H1 (cell line): ENCODE data around the gene PRR29. TPM values are rescaled to one million over a fixed set of nuclear protein-coding genes. Genes with fewer than 3 reads are reported as not detected.

ENCODE experiments used
- CTCF ChIA-PET: fragments of 300-600 bp; sonication (Branson Sonifier 250); formaldehyde crosslinking; loops from one replicate; lab custom pipeline; 2021; ENCODE audit not compliant: partially characterized antibody; lab: Charles Lee
- POLR2A ChIA-PET: fragments of 300-600 bp; sonication (Branson Sonifier 250); formaldehyde crosslinking; loops from one replicate; lab custom pipeline; 2021; ENCODE audit warnings: inconsistent platforms; ENCODE audit not compliant: partially characterized antibody; lab: Charles Lee
- DNase-seq, 2 experiments: peaks; one replicate each; pipeline versions ENCODE4 v3.0.0 to v3.0.0-alpha.2; 2010 to 2022; ENCODE audit warnings: low spot score in 2 of 2, low read depth in 1 of 2, mixed read lengths in 1 of 2
- FAIRE-seq: peaks from 2 replicates; lab custom pipeline; 2011; peaks lifted over from hg19 to GRCh38; lab: Jason Lieb, UNC
- H2AFZ ChIP-seq: 2 replicates; pipeline ENCODE4 v1.8.1; 2012; ENCODE audit warnings: low read length, inconsistent platforms
- H2AK5ac ChIP-seq: 2 replicates; pipeline ENCODE4 v1.6.1; 2013; ENCODE audit warnings: low read depth, low read length
- H2BK120ac ChIP-seq: replicated peaks from 2 replicates; pipeline ENCODE3; 2013; ENCODE audit warnings: low read depth, low read length, inconsistent platforms
- H2BK12ac ChIP-seq: 2 replicates; pipeline ENCODE4 v1.6.1; 2013; ENCODE audit warnings: low read depth, low read length
- H2BK15ac ChIP-seq: 2 replicates; pipeline ENCODE4 v1.6.1; 2013; ENCODE audit warnings: low read length
- H2BK20ac ChIP-seq: 2 replicates; pipeline ENCODE4 v1.6.1; 2013; ENCODE audit warnings: low read length
- H2BK5ac ChIP-seq: 2 replicates; pipeline ENCODE4 v1.6.1; 2013; ENCODE audit warnings: low read depth, low read length
- H3K14ac ChIP-seq: 2 replicates; pipeline ENCODE4 v1.6.1; 2013; ENCODE audit warnings: inconsistent platforms; ENCODE audit not compliant: insufficient read length
- H3K18ac ChIP-seq: 2 replicates; pipeline ENCODE4 v1.6.1; 2013; ENCODE audit warnings: low read length; ENCODE audit errors: extremely low read depth
- H3K23ac ChIP-seq: 2 replicates; pipeline ENCODE4 v1.6.1; 2013; ENCODE audit warnings: inconsistent platforms; ENCODE audit not compliant: insufficient read length
- H3K23me2 ChIP-seq: 2 replicates; pipeline ENCODE4 v1.6.1; 2013; ENCODE audit warnings: low read depth, low read length
- H3K27ac ChIP-seq: 2 replicates; pipeline ENCODE4 v1.6.1; 2011; ENCODE audit warnings: low read depth, low read length, inconsistent platforms
- H3K27me3 ChIP-seq, 4 experiments: replicated peaks in 1 of 4; 1 replicate in 1 of 4; 2 replicates in 3 of 4; pipeline versions ENCODE4 v1.6.1 to v1.8.1; 2011 to 2013; ENCODE audit warnings: low read length in 3 of 4, mild to moderate bottlenecking in 3 of 4, inconsistent platforms in 2 of 4, mixed read lengths in 2 of 4, moderate library complexity in 1 of 4; ENCODE audit not compliant: control insufficient read depth in 3 of 4, insufficient read depth in 3 of 4; ENCODE audit errors: extremely low read depth in 1 of 4
- H3K36me3 ChIP-seq, 4 experiments: 2 replicates each; pipeline versions ENCODE4 v1.6.1 to v1.8.1; 2011 to 2013; ENCODE audit warnings: mild to moderate bottlenecking in 4 of 4, low read length in 3 of 4, moderate library complexity in 2 of 4, control low read depth in 1 of 4, inconsistent platforms in 1 of 4; ENCODE audit not compliant: insufficient read depth in 4 of 4, control insufficient read depth in 2 of 4
- H3K4ac ChIP-seq: replicated peaks from 2 replicates; pipeline ENCODE3; 2013; ENCODE audit warnings: low read length, low read depth, mixed read lengths, inconsistent platforms; ENCODE audit not compliant: insufficient read length
- H3K4me1 ChIP-seq, 4 experiments: replicated peaks in 1 of 4; 1 replicate in 1 of 4; 2 replicates in 3 of 4; pipeline versions ENCODE4 v1.6.1 to v1.8.1; 2011 to 2013; ENCODE audit warnings: low read length in 3 of 4, inconsistent platforms in 2 of 4, mixed read lengths in 1 of 4; ENCODE audit not compliant: insufficient read depth in 4 of 4, control insufficient read depth in 3 of 4
- H3K4me2 ChIP-seq, 2 experiments: 2 replicates each; pipeline versions ENCODE4 v1.6.1 to v1.8.1; 2011 to 2013; ENCODE audit warnings: low read depth in 2 of 2, low read length in 2 of 2, control low read depth in 1 of 2, inconsistent platforms in 1 of 2, mild to moderate bottlenecking in 1 of 2; ENCODE audit not compliant: insufficient read depth in 1 of 2
- H3K4me3 ChIP-seq, 4 experiments: fragments of 200-600, 300-600 bp in 1 of 4; sonication (generic), shearing (Covaris generic), sonication (Bioruptor Twin) in 1 of 4; 2 replicates each; pipeline versions ENCODE4 v1.5.1 to v1.8.1; 2011 to 2016; ENCODE audit warnings: low read length in 4 of 4, low read depth in 3 of 4, control low read depth in 2 of 4, inconsistent platforms in 2 of 4, mild to moderate bottlenecking in 2 of 4, mixed read lengths in 1 of 4, moderate library complexity in 1 of 4; ENCODE audit not compliant: insufficient read depth in 2 of 4; ENCODE audit errors: extremely low read depth in 1 of 4
- H3K56ac ChIP-seq: replicated peaks from 2 replicates; pipeline ENCODE3; 2013; ENCODE audit warnings: low read depth, mild to moderate bottlenecking, mixed read lengths, low read length, inconsistent platforms; ENCODE audit not compliant: insufficient read length
- H3K79me1 ChIP-seq: 2 replicates; pipeline ENCODE4 v1.6.1; 2013; ENCODE audit warnings: low read depth, low read length, control low read depth
- H3K79me2 ChIP-seq, 2 experiments: 2 replicates each; pipeline versions ENCODE4 v1.6.1 to v1.8.1; 2012 to 2013; ENCODE audit warnings: low read length in 2 of 2, mild to moderate bottlenecking in 2 of 2, inconsistent platforms in 1 of 2; ENCODE audit not compliant: insufficient read depth in 2 of 2, control insufficient read depth in 1 of 2
- H3K9ac ChIP-seq, 4 experiments: replicated peaks in 1 of 4; 1 replicate in 1 of 4; 2 replicates in 3 of 4; pipeline versions ENCODE4 v1.6.1 to v1.8.1; 2011 to 2013; ENCODE audit warnings: low read depth in 3 of 4, low read length in 3 of 4, control low read depth in 2 of 4, mild to moderate bottlenecking in 2 of 4, moderate library complexity in 2 of 4, inconsistent platforms in 1 of 4; ENCODE audit errors: extremely low read depth in 1 of 4
- H3K9me3 ChIP-seq, 2 experiments: 2 replicates each; pipeline versions ENCODE4 v1.6.1 to v1.8.1; 2012 to 2013; ENCODE audit warnings: mild to moderate bottlenecking in 2 of 2, moderate library complexity in 2 of 2, control low read depth in 1 of 2, inconsistent platforms in 1 of 2, low read depth in 1 of 2, low read length in 1 of 2, mixed read lengths in 1 of 2; ENCODE audit not compliant: insufficient read depth in 2 of 2
- H4K20me1 ChIP-seq, 2 experiments: replicated peaks in 1 of 2; 2 replicates each; pipeline versions ENCODE3 to v1.8.1; 2011 to 2013; ENCODE audit warnings: inconsistent platforms in 2 of 2, low read length in 2 of 2, mild to moderate bottlenecking in 1 of 2; ENCODE audit not compliant: insufficient read depth in 2 of 2, control insufficient read depth in 1 of 2
- H4K5ac ChIP-seq: 2 replicates; pipeline ENCODE4 v1.6.1; 2013; ENCODE audit warnings: low read length, low read depth, mixed read lengths, inconsistent platforms; ENCODE audit not compliant: insufficient read length
- H4K8ac ChIP-seq: 2 replicates; pipeline ENCODE4 v1.8.0; 2013; ENCODE audit warnings: mild to moderate bottlenecking, moderate library complexity, low read length, inconsistent platforms; ENCODE audit not compliant: insufficient read depth; ENCODE audit errors: extremely low read depth
- H4K91ac ChIP-seq: replicated peaks from 2 replicates; pipeline ENCODE3; 2013; ENCODE audit warnings: low read length, mixed read lengths, inconsistent platforms; ENCODE audit not compliant: insufficient read length
- ATF3 ChIP-seq: IDR thresholded peaks from 2 replicates; pipeline ENCODE4 v1.6.1; 2011; ENCODE audit warnings: low read depth, mild to moderate bottlenecking, low read length; ENCODE audit not compliant: insufficient read depth
- BACH1 ChIP-seq: IDR thresholded peaks from 2 replicates; pipeline ENCODE4 v1.6.1; 2012; ENCODE audit warnings: low read length, improper control_type of control experiment
- CBX8 ChIP-seq: fragments of 300-800, 300-1000 bp; sonication (generic); IDR thresholded peaks from 2 replicates; pipeline ENCODE4 v1.7.1; 2016; ENCODE audit warnings: low read depth, low read length, borderline replicate concordance
- CHD2 ChIP-seq: IDR thresholded peaks from 2 replicates; pipeline ENCODE4 v1.6.1; 2012; ENCODE audit warnings: low read length, improper control_type of control experiment
- HDAC6 ChIP-seq: IDR thresholded peaks from one replicate; pipeline ENCODE4 v1.7.1; 2012; ENCODE audit warnings: low read depth, mild to moderate bottlenecking, inconsistent platforms, low read length, moderate library complexity
- PHF8 ChIP-seq: fragments of 200-600 bp; sonication (generic); conservative IDR thresholded peaks from 2 replicates; pipeline ENCODE4 v1.7.1; 2012; ENCODE audit warnings: low read depth, mild to moderate bottlenecking, inconsistent platforms, low read length, moderate library complexity
- POLR2AphosphoS5 ChIP-seq: IDR thresholded peaks from 2 replicates; pipeline ENCODE4 v1.6.1; 2011; ENCODE audit warnings: low read depth, low read length
- SIN3A ChIP-seq, 2 experiments: IDR thresholded peaks in 1 of 2; conservative IDR thresholded peaks in 1 of 2; 2 replicates each; pipeline ENCODE4 v1.6.1; 2011 to 2012; ENCODE audit warnings: low read length in 2 of 2, improper control_type of control experiment in 1 of 2, low read depth in 1 of 2, mild to moderate bottlenecking in 1 of 2
- SIRT6 ChIP-seq: IDR thresholded peaks from one replicate; pipeline ENCODE4 v1.7.1; 2012; ENCODE audit warnings: low read length, inconsistent platforms
- SP2 ChIP-seq: IDR thresholded peaks from 2 replicates; pipeline ENCODE4 v1.6.1; 2012; ENCODE audit warnings: mild to moderate bottlenecking, low read length, inconsistent platforms
- SRF ChIP-seq: IDR thresholded peaks from 2 replicates; pipeline ENCODE4 v1.6.1; 2011; ENCODE audit warnings: mild to moderate bottlenecking, low read depth, low read length, moderate library complexity
- TAF7 ChIP-seq: optimal IDR thresholded peaks from 2 replicates; pipeline ENCODE3; 2011; ENCODE audit warnings: low read depth, mild to moderate bottlenecking, inconsistent platforms, low read length, moderate library complexity, borderline replicate concordance
- TBP ChIP-seq: IDR thresholded peaks from 2 replicates; pipeline ENCODE4 v1.6.1; 2011; ENCODE audit warnings: low read depth, low read length, improper control_type of control experiment
- TCF12 ChIP-seq: IDR thresholded peaks from 2 replicates; pipeline ENCODE4 v1.6.1; 2011; ENCODE audit warnings: low read depth, mild to moderate bottlenecking, low read length
- WGBS, 2 experiments: shearing (Covaris generic) in 1 of 2; methylation state at CpG; one replicate each; pipeline versions ENCODE4 v1.1.6 to v1.1.7; 2013 to 2015; ENCODE audit warnings: low lambda C conversion rate in 2 of 2, mixed read lengths in 2 of 2, inconsistent platforms in 1 of 2, low coverage in 1 of 2, missing lambda C conversion rate in 1 of 2; ENCODE audit not compliant: insufficient replicate concordance in 2 of 2, insufficient coverage in 1 of 2, insufficient read length in 1 of 2; ENCODE audit errors: extremely low coverage in 1 of 2, missing lambda C conversion rate in 1 of 2; 5-methylcytosine and 5-hydroxymethylcytosine counted together
- polyA plus RNA-seq, 7 experiments: library from polyadenylated mRNA; depleted of rRNA in 3 of 7; stranded (reverse) in 5 of 7; unstranded in 2 of 7; fragments of >200 nt in 5 of 7; fragments of 200-250 nt in 2 of 7; gene quantifications; 1 replicate in 5 of 7; 2 replicates in 1 of 7; 4 replicates in 1 of 7; pipeline versions ENCODE4 v1.2.1 to v1.2.3, GENCODE V29; 2011 to 2013; ENCODE audit warnings: missing spikeins in 2 of 7, mixed read lengths in 2 of 7
- total RNA-seq: library from RNA; stranded (reverse); fragmentation: NEBNext Ultra II Directional; extraction: Animal tissue kit (Norgen Biotek cat#: 25700); gene quantifications from 2 replicates; pipeline ENCODE4 v1.2.1, GENCODE V29; 2021

PRR29 gene
- total and polyA plus RNA-seq, 2 of the 8 experiments (the other 6 are each of a cell fraction or from before 2014, with no cell fraction given): 0.67 to 0.83 TPM

DNA sequence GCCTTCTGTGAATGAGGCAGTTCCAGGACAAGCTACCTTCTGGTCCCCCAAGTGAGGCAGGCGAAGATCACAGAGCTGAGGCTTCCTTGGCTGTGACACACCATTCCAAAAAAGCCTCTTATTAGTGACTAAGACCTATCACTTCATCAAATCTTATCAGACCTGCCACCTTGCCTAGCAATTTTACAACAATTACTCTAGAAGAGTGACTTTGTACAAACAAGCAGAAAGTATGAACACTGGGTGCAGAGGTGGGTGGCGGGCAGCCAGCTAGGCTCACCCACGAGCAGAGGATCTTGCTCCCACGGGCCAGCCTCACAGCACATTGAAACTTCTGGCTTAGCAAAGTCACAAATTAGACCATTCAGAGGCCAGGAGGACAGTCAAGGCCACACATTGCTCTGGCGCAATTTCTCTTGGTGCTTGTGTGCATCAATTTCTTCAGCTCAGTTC, 24.5 kb downstream of the PRR29 start:
- POLR2A ChIA-PET: interaction anchor here (0.7 kb wide), 2 partner anchors 9 to 108 kb away, joined by 3 read pairs; no protein-coding TSS in a partner anchor
- no peak for FAIRE-seq
- TF ChIP-seq POLR2AphosphoS5: no peak
- no peak for TF ChIP-seq SIN3A (conservative IDR thresholded peaks at IDR 0.05 in 1 of 2, IDR thresholded peaks at IDR 0.05 in 1 of 2; ENCODE audit: low read depth in 1 of 2, low read length in 2 of 2)
- no peak for TF ChIP-seq ATF3
- no peak for TF ChIP-seq SRF
- TF ChIP-seq TBP: no peak
- no peak for TF ChIP-seq CBX8
- no peak for TF ChIP-seq SP2
- no peak for TF ChIP-seq TCF12
- TF ChIP-seq PHF8: no peak
- no peak for TF ChIP-seq CHD2
- no peak for TF ChIP-seq BACH1
- TF ChIP-seq HDAC6: no peak
- TF ChIP-seq TAF7: no peak
- TF ChIP-seq SIRT6: no peak

More for the DNA sequence above, 24.5 kb downstream of the PRR29 start:
- peak in 1 of 2 experiments; percentile 19 for DNase-seq
- Histone ChIP-seq H3K4me2 (no peak overlapping the region), H4K91ac (no peak overlapping the region), H3K27ac (no peak overlapping the region), H3K23ac (no peak overlapping the region), H4K20me1 (no peaks in the 10 kb centered on the region), H2BK15ac (no peak overlapping the region), H3K4ac (no peak overlapping the region), H3K79me2 (no peaks in the 10 kb centered on the region), H3K36me3 (no peaks in the 10 kb centered on the region), H2BK5ac (no peak overlapping the region), H2BK120ac (no peak overlapping the region), H3K27me3 (peaks cover 0 to 4% (median 1%) of the 10 kb centered on the region in 4 experiments; a peak in 3 of 7 replicates), H3K18ac (no peak overlapping the region), H2AFZ (no peak overlapping the region), H2BK12ac (no peak overlapping the region), H3K79me1 (no peaks in the 10 kb centered on the region), H3K4me1 (peaks cover 0 to 5% (median 3%) of the 10 kb centered on the region in 4 experiments; a peak in 6 of 7 replicates), H3K9ac (no peak overlapping the region), H3K14ac (no peak overlapping the region), H4K5ac (no peak overlapping the region), H3K56ac (no peak overlapping the region), H3K4me3 (no peak overlapping the region), H2BK20ac (no peak overlapping the region), H4K8ac (no peak overlapping the region), H2AK5ac (no peak overlapping the region), H3K9me3 (no peaks in the 10 kb centered on the region), H3K23me2 (no peaks in the 10 kb centered on the region)
- 93% methylated on average over 5 of the region's 5 CpGs; no CpG with 5 or more reads in 1 of the 2 experiments for WGBS, 2 experiments
- CTCF ChIA-PET: interaction anchor here (0.7 to 11.6 kb wide), 7 partner anchors 9 to 157 kb away, joined by 3 to 202 read pairs (median 3); partner anchors contain the start of genes ERN1, GH1 and GH2
